BE2C (cell line): ENCODE results near the gene CDH23.

ENCODE experiments used
- DNase-seq: peaks from one replicate; pipeline ENCODE4 v3.0.0-alpha.2; 2020
- H3K27me3 ChIP-seq: fragments of 250-450 bp; sonication (Bioruptor Pico); 2 replicates; pipeline ENCODE4 v1.5.1; 2020; ENCODE audit warnings: mild to moderate bottlenecking
- H3K36me3 ChIP-seq: fragments of 250-450 bp; sonication (Bioruptor Pico); 2 replicates; pipeline ENCODE4 v1.5.1; 2020; ENCODE audit warnings: mild to moderate bottlenecking
- H3K4me1 ChIP-seq: fragments of 250-450 bp; sonication (Bioruptor Pico); 2 replicates; pipeline ENCODE4 v1.5.1; 2020
- H3K4me3 ChIP-seq: 2 replicates; pipeline ENCODE4 v1.5.1; 2011; ENCODE audit warnings: low read depth, low read length
- H3K9me3 ChIP-seq: fragments of 250-450 bp; sonication (Bioruptor Pico); 2 replicates; pipeline ENCODE4 v1.5.1; 2020
- CTCF ChIP-seq: IDR thresholded peaks from 2 replicates; pipeline ENCODE4 v1.5.1; 2012; ENCODE audit warnings: mild to moderate bottlenecking, low read depth, low read length

CDH23 gene

DNA sequence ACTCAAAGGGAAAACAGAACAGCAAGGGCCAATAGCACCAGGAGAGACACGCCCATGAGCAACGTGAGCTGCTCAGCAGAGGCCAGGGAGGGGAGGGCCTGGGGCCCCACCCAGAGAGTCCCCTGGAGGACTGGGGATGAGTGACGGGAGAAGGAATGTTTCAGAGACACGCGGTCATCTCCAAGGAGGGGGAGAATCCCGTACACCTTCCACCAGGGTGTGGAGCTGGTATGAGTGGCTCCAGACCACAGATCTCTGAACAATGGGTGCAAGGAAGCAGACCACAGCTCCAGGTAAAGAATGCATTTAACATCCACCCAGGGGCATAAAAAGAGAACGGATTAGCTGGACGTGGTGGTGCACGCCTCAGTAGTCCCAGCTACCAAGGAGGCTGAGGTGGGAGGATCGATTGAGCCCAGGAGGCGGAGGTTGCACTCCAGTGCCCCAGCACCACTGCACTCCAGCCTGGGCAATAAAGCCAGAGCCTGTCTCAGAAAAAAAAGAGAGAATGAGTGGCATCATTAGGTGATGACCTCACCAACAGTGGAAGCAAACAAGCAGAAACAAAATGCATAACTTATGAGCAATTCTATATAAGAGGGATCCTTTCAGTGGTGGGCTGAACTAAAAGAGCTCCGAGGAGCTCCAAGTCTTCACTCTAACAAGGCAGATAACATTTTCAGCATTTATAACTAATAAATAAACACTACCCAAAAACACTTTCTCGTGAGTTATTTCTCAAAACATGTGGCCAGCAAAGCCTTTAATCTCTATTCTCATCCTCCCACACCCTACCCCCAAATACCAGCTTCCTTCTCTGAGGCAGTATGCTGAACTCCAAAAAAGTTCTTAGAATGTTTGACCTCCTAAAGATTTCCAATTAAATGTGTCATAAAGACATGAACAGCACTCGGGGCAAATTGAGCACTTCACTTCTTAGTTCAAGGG lies 441.8 kb downstream of the CDH23 start:
- no peaks in the 10 kb centered on the region for H3K27me3 ChIP-seq
- H3K4me1 ChIP-seq = peaks cover 47% of the 10 kb centered on the region
- no peaks in the 10 kb centered on the region for H3K9me3 ChIP-seq
- no peak for TF ChIP-seq CTCF
- H3K36me3 ChIP-seq = peaks cover 14% of the 10 kb centered on the region
- no peak for DNase-seq
- no peak overlapping the region for H3K4me3 ChIP-seq

DNA sequence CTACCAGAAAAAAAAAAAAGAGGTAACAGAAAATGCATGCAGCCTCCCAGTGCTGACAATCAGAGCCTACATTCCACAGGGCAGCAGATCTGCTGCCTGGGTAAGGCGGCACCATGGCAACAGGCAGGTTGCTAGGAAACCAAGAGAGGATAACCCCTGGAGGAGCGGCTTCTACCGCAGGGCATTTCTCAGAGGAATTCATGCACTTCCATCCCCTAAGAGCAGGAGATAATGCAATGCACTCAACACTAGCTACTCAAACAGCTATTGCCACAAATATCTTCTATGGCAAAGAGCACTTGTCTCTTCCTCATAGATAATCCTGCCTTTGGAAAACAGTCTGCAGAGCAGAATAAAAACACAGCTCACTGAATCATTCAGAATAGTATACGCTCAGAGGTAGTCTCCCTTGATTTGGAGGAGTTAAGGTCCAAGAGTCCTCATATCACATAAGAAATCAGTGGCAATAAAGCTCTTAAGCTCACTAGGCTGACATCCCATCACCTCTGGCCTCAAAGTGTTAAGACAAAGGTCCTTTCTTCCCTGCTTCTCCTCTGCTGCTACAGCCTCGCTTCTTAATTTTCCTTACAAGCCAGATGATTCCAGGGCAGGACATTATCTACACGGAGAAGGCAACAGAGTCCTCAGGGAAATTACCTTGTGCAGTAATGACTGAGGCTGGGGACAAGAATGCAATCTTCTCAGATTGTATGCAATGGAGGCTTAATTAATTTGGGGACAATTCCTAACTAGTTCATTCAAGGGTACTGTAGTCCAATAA lies 443.6 kb downstream of the CDH23 start:
- H3K4me1 ChIP-seq = peaks cover 41% of the 10 kb centered on the region
- H3K27me3 ChIP-seq = no peaks in the 10 kb centered on the region
- peaks cover 5% of the 10 kb centered on the region for H3K36me3 ChIP-seq
- no peaks in the 10 kb centered on the region; the same call in 1 of the 2 replicates for H3K9me3 ChIP-seq
- peak overlapping the region; percentile 31 for H3K4me3 ChIP-seq
- DNase-seq = peak; percentile 93
- TF ChIP-seq CTCF = no peak

GRCh38 chr10:71840958-71841335 lies 444.2 kb downstream of the CDH23 start:
- no peak for TF ChIP-seq CTCF
- DNase-seq = no peak
- Histone ChIP-seq H3K36me3 (peaks cover 5% of the 10 kb centered on the region), H3K4me1 (peaks cover 39% of the 10 kb centered on the region), H3K9me3 (no peaks in the 10 kb centered on the region; the same call in 1 of the 2 replicates), H3K27me3 (no peaks in the 10 kb centered on the region), H3K4me3 (peak overlapping the region; percentile 31; the same call in 1 of the 2 replicates)

DNA sequence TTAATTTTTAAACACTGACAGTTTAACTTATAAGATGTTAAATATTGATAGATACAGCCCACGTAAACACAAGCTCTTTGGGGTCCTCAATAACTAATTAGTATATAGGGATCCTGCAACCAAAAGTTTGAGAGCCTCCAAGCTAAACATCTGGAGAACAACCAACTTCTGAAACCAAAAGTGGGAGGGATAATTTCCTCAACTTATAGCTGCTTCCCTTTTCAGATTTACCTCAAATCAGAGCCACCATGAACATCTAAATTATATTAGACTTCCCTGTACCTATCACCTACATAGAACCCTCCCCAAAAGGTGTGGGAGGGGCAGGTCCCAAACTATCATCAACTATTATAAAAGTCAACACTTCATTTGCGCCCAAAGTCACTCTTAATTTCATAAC lies 445.7 kb downstream of the CDH23 start:
- Histone ChIP-seq H3K9me3 (no peaks in the 10 kb centered on the region; the same call in 1 of the 2 replicates), H3K36me3 (peaks cover 5% of the 10 kb centered on the region), H3K27me3 (no peaks in the 10 kb centered on the region), H3K4me1 (peaks cover 28% of the 10 kb centered on the region), H3K4me3 (no peak overlapping the region)
- TF ChIP-seq CTCF = no peak
- DNase-seq = no peak

DNA sequence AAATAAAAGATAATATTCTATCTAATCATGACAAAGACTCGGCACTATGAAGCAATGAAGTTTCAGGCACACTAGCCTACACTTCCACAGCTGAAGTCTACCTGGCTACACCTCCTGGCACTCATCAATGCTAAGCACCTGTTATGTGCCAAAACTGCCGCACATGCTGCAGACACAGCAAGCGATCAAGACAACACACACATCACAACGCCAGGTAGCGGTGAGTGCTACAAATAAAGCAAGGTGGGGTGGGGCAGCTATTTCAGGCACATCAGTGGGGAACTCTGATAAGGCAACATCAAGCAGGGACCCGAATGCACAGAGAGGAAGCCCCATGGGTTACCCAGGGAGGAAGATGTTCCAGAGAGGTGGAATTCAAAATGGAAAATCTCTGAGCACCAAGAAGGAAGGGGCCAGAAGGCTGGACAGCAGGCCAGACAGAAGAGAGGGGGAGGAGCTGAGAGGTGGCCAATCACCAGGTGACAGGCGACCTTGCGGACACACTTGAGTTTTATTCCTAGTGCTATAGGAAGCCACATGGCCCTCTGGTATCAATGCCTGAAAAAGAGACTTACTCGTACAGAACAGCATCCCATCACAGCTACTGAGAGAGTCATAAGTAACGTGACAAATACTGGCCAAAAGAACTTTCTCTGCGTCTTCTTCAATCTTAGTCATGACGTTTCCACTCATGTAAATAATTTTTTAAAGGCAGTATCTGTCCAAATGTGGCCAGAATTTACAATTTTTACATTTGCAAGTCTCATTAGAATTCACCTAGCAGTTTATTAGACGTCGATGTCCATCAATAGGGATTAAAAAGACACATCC lies 446.4 kb downstream of the CDH23 start:
- Histone ChIP-seq H3K27me3 (no peaks in the 10 kb centered on the region), H3K4me3 (no peak overlapping the region), H3K36me3 (peaks cover 2% of the 10 kb centered on the region), H3K4me1 (peaks cover 22% of the 10 kb centered on the region), H3K9me3 (no peaks in the 10 kb centered on the region; the same call in 1 of the 2 replicates)
- no peak for TF ChIP-seq CTCF
- no peak for DNase-seq
